NOMO-1 treated with DMSO at 0.1 percent for 48 hours (cell line): ENCODE results near the gene NCLN.

Experiments used
- DNase-seq: peaks from one replicate; lab custom pipeline; 2025; ENCODE audit not compliant: unreplicated experiment; lab: John Stamatoyannopoulos, UW

NCLN gene

DNA sequence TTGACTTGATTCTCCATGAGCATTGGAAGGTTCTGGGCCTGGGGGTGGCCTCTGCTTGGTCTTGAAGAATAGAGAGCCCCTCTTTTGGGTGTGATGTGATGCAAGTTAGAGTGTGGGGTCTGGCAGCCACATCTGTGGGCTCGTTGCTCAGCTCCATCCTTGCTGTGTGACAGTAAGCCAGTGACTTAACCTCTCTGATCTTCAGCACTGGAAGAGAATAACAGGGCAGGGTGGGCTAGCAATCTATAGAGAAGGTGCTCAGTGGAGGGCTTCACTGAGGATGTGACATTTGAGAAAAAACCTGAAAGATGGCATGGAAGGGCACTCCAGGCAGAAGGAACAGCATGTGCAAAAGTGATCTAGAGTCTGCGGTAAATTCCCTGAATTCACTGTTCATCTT is 66.9 kb downstream of the NCLN start:
- DNase-seq: no peak

DNA sequence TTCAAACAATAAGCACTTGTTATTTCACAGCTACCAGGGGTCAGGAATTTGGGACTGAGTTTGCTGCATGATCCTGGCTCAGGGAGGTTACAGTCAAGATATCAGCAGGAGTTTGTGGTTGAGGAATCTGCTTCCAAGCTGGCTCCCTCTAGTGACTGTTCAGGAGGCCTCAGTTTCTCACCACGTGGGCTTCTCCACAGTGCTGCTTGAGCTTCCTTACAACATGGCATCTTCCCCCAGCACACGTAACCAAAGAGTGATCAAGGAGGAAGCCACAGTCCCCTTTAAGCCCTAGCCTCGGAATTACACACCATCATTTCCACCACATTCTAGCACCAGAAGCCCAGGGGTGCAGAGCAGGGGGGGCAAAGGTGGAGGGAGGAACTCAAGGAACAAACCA is 67.5 kb downstream of the NCLN start:
- no peak for DNase-seq

DNA sequence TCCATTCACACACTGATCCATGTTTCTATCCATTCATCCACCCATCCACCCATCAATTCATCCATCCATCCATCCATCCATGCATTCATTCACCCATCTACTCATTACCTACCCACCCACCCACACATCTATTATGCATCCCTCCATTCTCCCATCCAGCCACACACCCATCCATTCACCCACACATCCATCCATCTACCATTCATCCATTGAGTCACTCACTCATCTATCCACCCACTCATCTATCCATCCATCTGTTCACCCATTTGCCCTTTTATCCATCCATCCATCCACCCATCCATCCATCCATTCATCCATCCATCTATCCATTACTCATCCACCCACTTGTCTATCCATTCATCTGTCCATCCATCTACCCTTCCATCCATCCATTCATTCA is 68.8 kb downstream of the NCLN start:
- no peak for DNase-seq

DNA sequence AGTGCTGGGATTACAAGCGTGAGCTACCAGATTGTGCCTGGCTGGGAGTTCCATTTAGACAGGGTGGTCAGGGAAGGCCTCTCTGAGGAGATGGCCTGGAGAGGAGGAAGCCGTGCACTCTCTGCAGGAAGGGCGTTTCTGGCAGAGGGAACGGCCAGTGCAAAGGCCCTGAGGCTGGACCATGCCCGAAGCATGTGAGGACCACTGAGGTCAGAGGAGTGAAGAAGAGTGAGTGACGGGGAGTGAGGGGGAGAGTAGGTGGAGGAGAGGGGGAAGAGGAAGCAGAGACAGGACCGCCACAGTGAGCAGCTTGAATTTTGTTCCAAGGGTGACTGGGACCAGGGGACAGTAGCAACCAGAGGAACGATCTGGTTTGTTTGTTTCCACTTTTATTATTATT is 71.3 kb downstream of the NCLN start:
- no peak for DNase-seq
